ENCODE results near the gene DOCK10.
A peak's percentile ranks its signal among the peaks of the same experiment; 100 is the strongest.

DOCK10 gene

DNA sequence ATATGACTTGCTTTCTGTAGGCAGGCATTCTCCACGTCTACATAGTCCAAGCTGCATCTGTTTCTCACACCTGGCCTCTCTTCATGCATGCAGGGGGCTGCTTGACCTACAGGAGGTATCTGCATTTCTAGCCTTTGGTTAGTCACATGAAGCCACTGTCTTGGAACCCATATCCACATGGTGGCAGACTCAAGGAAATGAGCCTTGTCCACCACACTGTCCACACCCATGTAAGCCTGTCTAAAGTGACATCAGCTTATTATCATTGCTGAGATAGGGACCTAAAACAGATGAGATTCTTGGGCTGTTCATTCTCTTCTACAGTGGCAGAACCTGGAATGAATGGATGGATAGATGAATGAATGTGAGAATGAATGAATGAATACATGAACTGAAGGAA is 160.4 kb downstream of the DOCK10 start:
- no peak for DNase-seq (ENCODE audit: low spot score)

DNA sequence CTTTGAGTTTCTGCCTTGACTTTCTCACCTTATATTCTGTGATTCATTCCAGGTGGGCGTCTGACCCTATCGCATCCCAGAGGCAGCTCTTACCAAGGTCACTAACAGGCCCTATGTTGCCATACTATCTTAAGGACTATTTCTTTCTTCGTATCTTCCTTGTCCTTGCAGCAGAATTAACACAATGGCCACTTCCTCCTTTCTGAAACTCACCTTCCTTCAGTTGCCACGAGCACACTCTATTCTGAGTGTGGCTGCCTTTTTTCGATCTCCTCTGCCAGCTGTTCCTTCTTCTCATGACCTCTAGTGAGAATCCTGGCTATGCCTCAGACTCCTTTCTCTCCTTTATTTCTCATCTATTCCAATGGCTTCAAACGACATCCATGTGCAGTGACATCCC is 165.7 kb downstream of the DOCK10 start:
- no peak for DNase-seq (ENCODE audit: low spot score)

DNA sequence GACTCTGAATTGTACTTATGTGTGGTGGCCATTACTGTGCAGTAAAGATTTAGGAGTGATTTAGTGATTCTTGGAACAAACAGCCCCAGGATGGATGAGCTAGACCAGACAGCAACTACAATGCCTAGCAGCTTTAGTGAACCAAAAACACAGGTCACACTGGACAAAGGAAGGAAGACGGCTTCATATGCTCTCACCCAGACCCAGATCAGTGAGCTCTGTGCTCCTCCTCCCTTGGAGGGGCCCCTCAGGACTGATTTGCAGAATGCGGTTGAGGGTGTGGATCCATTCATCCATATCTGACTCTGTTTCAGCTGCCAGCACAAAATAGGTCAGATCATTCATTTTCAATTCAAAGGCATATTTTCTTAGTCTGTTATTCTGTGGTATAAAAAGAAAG is 166.4 kb downstream of the DOCK10 start:
- DNase-seq (ENCODE audit: low spot score) = no peak

DNA sequence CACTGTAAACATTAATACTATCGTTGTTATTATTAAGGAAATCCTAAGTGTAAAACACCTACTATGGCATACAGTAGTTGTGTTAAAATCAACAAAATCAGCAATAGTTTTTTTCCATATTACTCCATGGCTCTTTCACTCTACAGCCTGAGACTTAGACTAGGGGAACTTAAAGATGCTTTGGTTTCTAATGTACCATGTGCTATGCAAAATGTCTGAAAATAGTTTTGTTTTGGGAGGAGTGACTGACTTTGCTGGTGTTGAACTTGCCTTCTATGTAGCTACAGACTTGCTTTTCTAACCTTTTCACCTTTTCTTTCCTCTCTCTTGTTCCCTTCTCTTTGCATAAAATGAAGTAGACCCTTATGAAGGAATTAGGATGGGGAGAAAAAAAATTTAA is 167.1 kb downstream of the DOCK10 start:
- no peak for DNase-seq (ENCODE audit: low spot score)

DNA sequence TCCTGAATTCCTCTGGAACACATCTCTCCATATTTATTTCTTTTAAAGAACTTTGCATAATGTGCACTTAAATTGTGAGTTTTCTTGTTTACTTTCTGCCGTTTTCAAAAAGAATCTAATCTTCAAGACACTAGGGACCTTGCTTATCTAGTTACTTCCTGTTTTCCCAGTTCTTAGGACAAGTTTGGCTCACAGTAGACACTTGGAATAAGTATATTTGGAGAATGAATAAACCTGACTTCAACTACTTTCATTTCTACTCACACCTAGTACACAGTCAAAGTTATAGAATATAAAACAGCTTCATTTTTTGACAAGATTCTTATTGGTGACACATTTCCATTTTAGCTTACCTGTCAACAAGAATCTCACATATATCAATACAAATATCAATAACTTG is 170.5 kb downstream of the DOCK10 start:
- DNase-seq (ENCODE audit: low spot score) = no peak

DNA sequence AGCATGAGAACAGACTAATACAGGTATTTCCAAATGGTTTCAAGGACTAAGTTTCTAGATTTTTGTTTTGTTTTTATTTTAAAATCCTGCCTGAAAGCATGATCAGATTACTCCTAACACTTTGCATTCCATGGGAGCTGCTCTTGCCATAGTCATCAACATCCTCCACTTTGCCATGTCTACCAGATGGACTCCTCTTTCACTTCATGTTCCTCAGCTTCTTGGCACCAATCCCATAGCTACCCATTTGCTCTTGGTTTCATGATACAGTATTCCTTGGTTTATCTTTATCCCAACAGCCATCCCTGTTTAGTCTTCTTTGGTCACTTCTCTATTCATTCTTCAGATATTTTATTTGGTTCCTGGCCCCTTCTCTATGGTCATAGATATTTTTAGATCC is 171.9 kb downstream of the DOCK10 start:
- peak; percentile 17 for DNase-seq (ENCODE audit: low spot score)

DNA sequence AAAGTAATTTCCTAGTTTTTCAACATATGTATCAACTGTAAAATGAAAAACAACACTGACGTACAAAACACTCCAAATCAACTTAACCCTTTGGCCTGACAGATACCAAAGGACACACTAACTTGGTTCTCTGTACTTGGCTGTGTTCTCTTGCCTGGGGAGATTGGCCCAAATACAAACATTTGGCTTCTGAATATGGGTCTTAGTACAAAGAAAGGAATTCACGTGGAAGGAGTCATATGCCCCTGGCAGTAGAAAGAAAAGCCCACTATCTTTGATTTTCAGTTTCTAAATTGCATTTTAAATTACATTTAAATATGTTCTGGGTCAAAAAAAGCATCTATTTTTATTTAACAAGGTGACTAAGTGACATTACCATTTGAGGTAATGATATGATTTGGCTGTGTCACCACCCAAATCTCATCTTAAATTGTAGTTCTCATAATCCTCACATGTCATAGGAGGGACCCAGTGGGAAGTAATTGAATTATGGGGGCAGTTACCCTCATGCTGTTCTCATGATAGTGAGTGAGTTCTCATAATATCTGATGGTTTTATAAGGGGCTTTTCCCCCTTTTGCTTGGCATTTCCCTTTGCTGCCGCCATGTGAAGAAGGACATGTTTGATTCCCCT is 172.6 kb downstream of the DOCK10 start:
- DNase-seq (ENCODE audit: low spot score) = peak; percentile 73

DNA sequence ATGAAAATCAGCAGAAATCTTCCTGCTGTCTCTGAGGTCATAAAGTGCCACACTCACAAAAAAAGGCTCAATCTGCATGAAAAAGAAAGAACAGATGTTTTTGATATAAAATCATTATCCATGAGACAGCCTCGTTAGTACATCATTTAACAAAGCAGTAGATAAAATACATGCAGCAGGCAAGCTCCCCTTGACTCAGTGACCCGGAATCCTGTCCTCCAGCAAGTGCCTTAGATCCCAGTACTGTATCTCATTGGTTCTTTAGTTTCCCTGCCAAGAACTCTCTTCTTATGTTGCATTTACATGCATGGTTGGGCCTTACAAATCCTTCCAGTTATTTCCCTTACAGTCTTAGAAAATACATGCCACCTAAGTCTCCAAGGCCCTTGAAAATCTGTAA is 177.3 kb downstream of the DOCK10 start:
- DNase-seq (ENCODE audit: low spot score) = no peak

DNA sequence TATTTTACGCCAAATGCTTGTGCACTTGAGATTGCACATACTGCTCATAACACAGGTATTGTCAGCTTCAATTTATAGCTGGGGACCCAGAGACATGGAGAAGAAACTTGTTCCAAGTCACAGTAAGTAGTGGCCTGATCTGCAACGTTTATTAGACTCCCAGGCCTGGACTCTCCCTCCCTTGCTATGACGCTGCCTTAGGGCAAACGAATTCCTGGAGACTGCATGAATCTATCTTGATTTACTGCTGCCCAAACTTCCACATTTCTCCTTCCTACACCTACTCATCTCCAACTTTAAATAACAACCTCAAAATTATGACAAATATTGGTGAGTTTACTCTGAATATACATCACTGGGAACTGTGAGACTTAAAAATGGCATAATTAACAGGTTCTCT is 181.0 kb downstream of the DOCK10 start:
- DNase-seq (ENCODE audit: low spot score) = no peak

DNA sequence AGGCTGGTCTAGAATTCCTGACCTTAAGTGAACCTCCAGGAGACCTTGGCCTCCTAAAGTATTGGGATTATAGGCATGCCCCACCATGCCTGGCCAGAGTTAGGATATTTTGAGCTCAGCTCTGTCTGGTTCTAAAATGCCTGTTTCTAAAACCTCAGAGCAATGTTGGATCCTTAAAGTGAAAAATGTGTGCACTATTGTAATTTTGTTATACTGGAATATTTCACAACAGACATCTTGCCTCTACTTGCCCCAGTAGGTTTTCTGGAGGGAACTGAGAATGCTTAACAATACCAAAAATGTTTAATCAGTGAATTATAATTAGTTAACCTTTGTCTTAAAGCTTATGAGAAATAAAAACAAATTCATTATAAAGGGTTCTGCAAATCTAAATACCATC is 181.5 kb downstream of the DOCK10 start:
- no peak for DNase-seq (ENCODE audit: low spot score)

DNA sequence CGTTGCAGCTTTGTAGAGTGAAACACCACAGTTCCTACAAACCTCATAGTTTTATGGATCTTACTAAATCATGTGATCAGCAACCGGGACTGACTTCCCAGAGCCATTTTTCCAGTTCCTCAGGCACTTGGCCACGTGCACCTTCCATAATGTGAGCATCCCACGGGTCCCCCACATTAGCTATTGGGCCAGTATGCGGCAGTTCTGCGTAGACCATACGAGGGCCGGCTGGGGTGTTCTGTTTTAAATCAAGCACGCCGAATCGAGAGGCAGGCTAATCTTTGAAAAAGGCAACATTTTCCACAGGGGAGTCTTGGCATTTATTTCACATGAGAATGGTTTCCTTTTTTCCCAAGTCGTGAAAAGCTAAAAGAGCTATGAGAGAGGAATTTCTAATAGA is 190.5 kb downstream of the DOCK10 start:
- DNase-seq (ENCODE audit: low spot score) = no peak

DNA sequence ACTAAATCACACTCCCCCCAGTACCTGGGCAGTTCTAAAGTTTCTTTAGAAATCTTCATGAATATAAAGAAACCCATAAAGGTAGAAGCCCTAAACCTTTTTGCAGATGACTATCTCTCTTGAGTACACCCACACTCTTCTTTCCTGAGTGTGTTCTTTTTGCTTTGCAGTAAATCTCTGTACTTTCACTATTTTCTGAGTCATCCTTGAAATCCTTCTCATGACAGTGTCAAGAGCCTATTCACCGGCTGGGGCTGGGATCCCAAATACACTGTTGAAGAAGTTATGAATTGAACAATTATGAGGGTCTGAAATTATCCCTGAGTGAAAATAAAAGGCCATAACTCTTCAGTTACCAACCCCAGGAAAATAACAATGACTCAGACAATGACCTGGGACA is 192.2 kb downstream of the DOCK10 start:
- no peak for DNase-seq (ENCODE audit: low spot score)

DNA sequence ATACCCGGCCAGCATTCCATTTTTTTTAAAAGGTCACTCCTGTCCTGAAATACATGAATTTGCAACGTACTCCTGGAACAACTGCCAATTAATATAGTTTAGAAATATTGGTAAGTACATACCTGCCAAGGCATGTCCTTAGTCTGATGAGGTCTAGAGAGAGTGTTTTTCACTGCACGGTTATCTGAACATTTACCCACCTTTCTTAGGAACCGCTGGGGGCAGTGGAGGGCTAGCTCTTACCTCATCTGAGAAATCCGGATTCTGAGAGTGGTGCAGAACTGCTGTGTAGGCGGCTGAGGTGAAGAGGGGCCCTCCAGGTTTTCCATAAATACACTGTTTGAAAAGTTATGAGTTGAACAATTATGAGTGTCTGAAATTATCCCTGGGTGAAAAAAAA is 193.0 kb downstream of the DOCK10 start:
- no peak for DNase-seq (ENCODE audit: low spot score)

DNA sequence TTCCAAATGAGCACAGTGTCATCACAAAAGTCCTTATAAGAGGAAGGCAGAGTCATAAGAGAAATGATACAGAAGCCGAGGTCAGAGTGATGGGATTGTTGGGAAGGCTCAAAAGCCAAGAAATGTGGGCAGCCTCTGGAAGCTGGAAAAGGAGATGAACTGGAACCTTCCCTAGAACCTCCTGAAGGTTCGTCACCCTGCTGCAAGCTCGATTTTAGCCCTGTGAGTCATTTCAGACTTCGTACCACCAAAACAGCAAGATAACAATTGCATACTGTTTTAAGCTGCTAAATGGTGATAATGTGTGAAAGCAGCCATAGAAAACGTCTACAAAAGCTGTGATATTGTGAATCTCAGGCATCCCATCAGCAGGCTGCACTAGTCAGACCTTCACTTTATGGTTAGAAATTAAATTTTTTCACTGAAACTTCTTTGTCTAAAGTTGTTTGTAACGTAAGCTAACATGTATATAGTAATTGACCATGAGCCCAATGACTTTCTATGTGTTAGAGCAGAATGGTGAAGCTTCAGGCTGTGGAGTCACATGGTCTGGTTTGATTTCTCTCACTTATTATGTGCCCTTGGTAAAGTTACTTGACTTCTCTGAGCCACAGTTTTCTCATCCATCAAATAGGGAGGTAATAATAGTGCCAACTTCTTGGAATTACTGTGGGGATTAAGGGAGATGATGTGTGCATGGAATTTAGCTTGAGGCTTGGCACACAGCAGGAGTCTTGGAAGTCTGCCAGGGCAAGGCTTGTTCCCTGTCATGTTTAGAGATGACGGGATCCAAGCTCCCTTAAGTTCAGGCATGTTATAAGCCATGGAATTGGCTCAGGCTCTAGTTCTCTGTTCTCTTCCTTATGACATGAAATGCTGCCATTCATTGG is 194.1 kb downstream of the DOCK10 start:
- peak; percentile 28 for DNase-seq (ENCODE audit: low spot score)

DNA sequence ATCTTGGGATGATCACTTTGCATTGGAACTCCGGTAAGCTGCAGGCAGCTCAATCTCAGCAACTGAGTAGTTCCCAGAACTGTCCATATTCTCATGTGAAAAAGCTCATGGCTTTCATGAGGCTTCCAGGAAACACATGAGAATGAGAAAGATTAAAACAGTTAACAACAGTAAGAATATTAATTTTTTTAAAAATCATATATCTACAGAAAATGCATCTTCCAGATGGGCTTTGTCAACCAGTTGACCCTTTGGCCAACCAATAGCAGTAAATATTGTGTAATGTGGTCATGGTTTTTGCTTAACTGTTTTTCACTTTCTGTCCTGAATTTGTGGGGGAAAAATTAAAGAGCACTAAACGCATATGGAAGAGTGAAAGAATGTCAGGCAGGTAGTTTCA is 194.9 kb downstream of the DOCK10 start:
- DNase-seq (ENCODE audit: low spot score) = no peak

DNA sequence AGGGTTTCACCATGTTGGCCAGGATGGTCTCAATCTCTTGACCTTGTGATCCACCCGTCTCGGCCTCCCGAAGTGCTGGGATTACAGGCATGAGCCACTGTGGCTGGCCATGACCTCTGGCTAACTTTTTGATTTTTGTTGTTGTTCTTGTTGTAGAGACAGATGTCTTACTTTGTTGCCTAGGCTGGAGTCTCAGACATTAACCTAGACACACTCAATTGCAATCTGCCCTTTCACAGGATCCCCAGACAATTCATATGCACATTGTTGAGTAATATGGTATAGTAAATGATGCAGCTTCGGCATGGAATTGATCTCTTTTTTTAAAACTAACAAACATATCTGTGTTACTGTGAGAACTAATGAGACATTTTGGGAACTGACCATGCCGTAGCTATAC is 195.6 kb downstream of the DOCK10 start:
- DNase-seq (ENCODE audit: low spot score) = no peak

DNA sequence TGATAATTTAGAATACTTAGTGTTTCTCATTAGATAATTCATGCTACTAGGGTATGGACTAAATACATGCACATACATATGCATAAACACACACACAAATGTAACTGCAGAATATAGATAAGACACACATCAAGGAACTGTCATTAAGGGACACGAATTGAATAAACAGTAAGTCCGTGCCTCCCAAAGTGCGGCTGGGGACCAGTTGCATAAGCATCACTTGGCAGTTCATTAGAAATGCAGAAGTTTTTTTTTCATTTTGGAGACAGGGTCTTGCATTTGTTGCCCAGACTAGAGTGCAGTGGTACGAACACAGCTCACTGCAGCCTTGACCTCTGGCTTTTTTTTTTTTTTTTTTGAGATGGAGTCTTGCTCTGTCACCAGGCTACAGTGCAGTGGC is 196.1 kb downstream of the DOCK10 start:
- no peak for DNase-seq (ENCODE audit: low spot score)

DNA sequence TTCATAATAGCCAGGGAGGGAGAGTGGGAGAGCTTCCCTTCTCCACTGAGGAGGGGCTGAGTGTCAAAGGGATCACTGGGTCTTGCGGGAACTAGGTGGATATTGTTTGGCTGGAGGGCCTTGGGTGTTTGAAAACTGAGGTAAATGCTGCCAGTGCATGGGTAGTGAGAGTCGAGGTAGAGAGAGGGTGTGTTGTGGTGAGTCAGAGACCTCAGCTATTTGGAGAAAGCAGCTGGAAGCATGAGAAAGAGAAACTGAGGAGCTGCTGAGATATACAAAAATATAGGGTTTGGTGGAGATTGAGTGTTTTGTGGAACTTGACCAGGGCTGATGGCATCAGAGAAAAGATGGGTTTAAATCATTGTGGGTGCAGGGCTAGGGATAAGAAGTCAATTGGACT is 199.1 kb downstream of the DOCK10 start:
- DNase-seq (ENCODE audit: low spot score) = peak; percentile 27

DNA sequence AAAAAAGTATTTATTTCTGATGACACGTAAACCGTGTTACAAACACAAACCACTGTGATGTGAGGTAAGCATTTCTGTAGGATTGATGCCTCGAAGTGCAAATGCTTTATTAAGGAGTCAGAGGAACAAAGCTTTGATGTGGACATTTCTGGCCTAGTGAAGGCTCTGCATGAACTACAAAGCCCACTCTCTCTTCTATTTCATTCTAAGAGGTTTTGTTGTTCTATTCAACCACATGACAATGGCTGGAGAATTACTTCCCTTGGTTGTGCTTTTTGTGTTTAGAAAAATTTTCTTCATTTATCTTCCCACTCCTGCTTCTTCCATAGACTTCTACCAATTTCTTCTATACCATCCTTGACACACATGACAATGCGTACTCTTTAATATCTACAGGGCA is 200.4 kb downstream of the DOCK10 start:
- no peak for DNase-seq (ENCODE audit: low spot score)

DNA sequence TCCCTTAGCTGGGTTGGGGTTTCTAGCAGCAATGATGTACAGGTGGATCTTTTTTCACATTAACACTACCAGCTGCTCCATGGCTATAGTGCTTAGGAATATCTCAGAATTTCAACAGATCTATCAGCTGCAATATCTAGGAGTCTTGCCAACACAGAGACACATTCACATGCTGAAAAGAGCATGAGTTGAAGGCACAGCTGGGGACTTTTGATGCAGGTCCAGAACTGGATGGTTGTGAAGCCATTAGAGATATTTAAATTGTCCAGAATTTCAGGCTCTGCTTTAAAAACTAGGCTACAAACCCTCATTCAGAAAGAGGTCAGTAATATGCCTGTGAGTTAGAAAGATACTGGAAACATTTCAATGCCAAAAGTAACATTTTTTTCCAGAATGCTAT is 203.9 kb downstream of the DOCK10 start:
- no peak for DNase-seq (ENCODE audit: low spot score)

DNA sequence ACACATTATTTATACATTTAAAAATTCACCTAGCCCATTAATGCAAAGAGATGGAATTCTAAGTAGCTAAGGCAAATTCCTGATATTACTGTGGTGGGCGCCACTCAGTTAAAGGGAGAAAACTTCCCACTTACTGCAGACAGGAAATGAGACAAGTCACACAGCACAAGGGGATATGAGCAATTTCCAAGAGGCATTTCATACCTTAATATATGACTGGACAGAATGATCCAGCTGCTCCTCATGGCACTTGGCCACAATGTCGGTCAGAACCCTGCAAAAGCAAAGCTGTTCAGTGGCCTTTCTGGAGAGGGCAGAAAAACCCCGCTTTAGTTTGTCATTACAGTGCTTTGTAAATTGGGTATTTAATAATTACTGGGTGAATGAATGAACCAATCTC is 204.7 kb downstream of the DOCK10 start:
- DNase-seq (ENCODE audit: low spot score) = peak; percentile 63

DNA sequence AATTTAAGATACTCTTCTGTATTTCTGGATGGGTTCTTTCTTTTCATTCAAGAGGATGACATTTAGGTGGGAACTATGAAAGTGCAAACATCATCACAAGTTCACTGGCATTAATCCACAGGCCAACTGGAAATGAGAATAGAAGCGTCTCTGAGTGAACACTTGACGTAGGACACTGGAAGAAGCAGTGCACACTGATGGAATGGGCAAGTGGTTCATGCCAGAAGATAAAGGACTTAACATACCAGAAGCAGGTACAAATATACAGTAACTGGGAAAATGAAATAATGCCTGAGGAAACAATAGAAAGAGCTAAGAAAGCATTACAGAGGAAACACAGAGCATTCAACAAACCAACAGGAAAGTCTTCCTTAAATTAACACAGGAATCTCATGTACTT is 205.2 kb downstream of the DOCK10 start:
- DNase-seq (ENCODE audit: low spot score) = no peak

DNA sequence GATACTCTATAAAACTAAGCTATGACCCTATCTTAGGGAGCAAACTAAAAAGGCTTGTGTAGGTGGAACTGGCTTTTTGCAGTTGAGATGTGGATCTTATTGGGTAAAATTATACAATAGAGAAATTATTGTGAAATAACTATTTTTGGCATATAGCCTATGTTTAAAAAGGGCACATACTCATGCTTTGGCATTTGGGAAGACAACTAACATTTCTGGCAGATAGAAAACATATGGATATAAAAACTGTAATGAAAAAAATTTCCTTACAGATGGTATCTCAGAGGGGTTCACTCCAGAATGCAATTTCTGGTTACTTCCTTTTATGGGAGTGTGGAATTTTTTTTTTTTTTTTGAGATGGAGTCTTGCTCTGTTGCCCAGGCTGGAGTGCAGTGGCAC is 206.0 kb downstream of the DOCK10 start:
- DNase-seq (ENCODE audit: low spot score) = no peak

DNA sequence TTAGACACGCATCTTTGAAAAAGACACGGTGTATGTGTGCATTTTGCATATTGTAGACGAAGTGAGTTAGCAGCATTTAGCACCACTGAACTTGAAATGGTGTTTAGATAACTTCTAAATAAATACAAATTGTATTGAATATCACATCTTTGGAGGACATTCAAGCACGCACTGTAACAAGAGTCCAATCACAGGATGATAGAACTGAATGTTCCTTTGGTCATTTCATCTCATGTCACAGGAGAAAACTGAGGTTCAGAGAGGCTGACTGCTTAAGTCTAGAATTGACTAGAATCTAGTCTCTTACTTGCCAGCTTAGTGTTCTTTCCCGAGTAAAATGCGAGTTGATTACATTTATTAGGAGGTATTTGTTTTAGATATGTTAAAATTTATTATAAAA is 206.9 kb downstream of the DOCK10 start:
- DNase-seq (ENCODE audit: low spot score) = no peak
